ENCODE results near the gene CPSF3. TPM values are rescaled to one million over a fixed set of nuclear protein-coding genes. Genes with fewer than 3 reads are reported as not detected.

Gene CPSF3
- total and polyA plus RNA-seq, 2 of the 8 experiments (the other 6 are each of a cell fraction or from before 2014, with no cell fraction given) = 44.5 to 93.3 TPM

DNA sequence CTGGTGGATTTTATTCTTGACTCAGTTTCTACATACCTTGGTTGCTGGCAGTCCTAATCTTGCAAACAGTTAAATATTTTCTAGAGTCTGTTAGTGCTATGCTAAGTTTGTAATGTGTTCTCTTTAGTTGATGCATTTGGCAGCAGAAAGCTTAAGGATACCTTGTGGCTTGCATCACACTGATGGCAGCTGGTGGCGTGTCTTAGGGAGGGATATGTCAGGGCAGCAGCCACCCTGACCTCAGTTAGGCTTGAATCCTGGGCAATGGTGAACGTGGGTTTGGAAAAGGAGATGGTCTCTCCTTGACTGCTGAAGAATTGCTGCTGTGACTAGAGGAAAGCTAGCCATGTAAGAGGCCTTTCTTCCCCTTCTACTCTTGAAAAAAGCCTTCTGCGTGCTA lies 55.1 kb downstream of the CPSF3 start:
- peaks cover 0 to 3% (median under 1%) of the 10 kb centered on the region in 4 experiments; a peak in 1 of 7 replicates for H3K4me1 ChIP-seq (replicated peaks in 1 of 4; ENCODE audit: control insufficient read depth in 3 of 4, insufficient read depth in 4 of 4, low read length in 3 of 4)
- DNase-seq (ENCODE audit: low read depth in 1 of 2, low spot score in 2 of 2) = no peak
- H3K4me2 ChIP-seq (ENCODE audit: insufficient read depth in 1 of 2, low read depth in 2 of 2, low read length in 2 of 2) = no peak overlapping the region
- no peaks in the 10 kb centered on the region for H3K79me2 ChIP-seq (ENCODE audit: control insufficient read depth in 1 of 2, insufficient read depth in 2 of 2, low read length in 2 of 2)
- no peak overlapping the region for H2BK120ac ChIP-seq (replicated peaks; ENCODE audit: low read depth, low read length)
- H3K9me3 ChIP-seq (ENCODE audit: insufficient read depth in 2 of 2, low read depth in 1 of 2, low read length in 1 of 2) = peaks cover 5% of the 10 kb centered on the region in 2 experiments; a peak in 3 of 4 replicates
- H3K18ac ChIP-seq (ENCODE audit: extremely low read depth, low read length) = no peak overlapping the region
- H3K4ac ChIP-seq (replicated peaks; ENCODE audit: insufficient read length, low read depth, low read length) = no peak overlapping the region
- ChIA-PET CTCF (ENCODE audit: partially characterized antibody) (no interaction called here), POLR2A (ENCODE audit: partially characterized antibody) (interaction anchor here (1.5 kb wide), 1 partner anchor 12 kb away, joined by 6 read pairs; no protein-coding TSS in a partner anchor)
- no peak overlapping the region for H2BK12ac ChIP-seq (ENCODE audit: low read depth, low read length)
- no peak overlapping the region for H3K4me3 ChIP-seq (ENCODE audit: extremely low read depth in 1 of 4, insufficient read depth in 2 of 4, low read depth in 3 of 4, low read length in 4 of 4)
- no peak overlapping the region for H3K23ac ChIP-seq (ENCODE audit: insufficient read length)
- 79% methylated on average over 3 of the region's 3 CpGs; no CpG with 5 or more reads in 1 of the 2 experiments for WGBS, 2 experiments (ENCODE audit: extremely low coverage in 1 of 2, insufficient coverage in 1 of 2, insufficient read length in 1 of 2, insufficient replicate concordance in 2 of 2, low coverage in 1 of 2, low lambda C conversion rate in 2 of 2, missing lambda C conversion rate in 1 of 2)
- H4K20me1 ChIP-seq (replicated peaks in 1 of 2; ENCODE audit: control insufficient read depth in 1 of 2, insufficient read depth in 2 of 2, low read length in 2 of 2) = no peaks in the 10 kb centered on the region
- no peak overlapping the region for H4K8ac ChIP-seq (ENCODE audit: extremely low read depth, insufficient read depth, low read length)
- peaks cover 11% of the 10 kb centered on the region for H3K23me2 ChIP-seq (ENCODE audit: low read depth, low read length)
- no peak overlapping the region for H4K91ac ChIP-seq (replicated peaks; ENCODE audit: insufficient read length, low read length)
- no peak overlapping the region for H3K14ac ChIP-seq (ENCODE audit: insufficient read length)
- 0 out of 7 replicates have a peak overlapping the region, but pooled peaks of 1 of the 4 experiments have one; percentile 9 for H3K9ac ChIP-seq (replicated peaks in 1 of 4; ENCODE audit: extremely low read depth in 1 of 4, low read depth in 3 of 4, low read length in 3 of 4)
- H3K79me1 ChIP-seq (ENCODE audit: low read depth, low read length) = no peaks in the 10 kb centered on the region
- no peak for TF ChIP-seq PHF8 (conservative IDR thresholded peaks at IDR 0.05; ENCODE audit: low read depth, low read length)
- TF ChIP-seq ASH2L (IDR thresholded peaks at IDR 0.05; ENCODE audit: low read length) = no peak
- TF ChIP-seq, protein P1, sequence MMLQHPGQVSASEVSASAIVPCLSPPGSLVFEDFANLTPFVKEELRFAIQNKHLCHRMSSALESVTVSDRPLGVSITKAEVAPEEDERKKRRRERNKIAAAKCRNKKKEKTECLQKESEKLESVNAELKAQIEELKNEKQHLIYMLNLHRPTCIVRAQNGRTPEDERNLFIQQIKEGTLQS (IDR thresholded peaks at IDR 0.05; ENCODE audit: insufficient read depth, low read depth, low read length) = no peak
- no peak for TF ChIP-seq KDM1A (IDR thresholded peaks at IDR 0.05; ENCODE audit: borderline replicate concordance, low read length)
- no peak overlapping the region for H2AFZ ChIP-seq (ENCODE audit: low read length)
- peaks cover 0 to 2% (median 0%) of the 10 kb centered on the region in 4 experiments; a peak in 2 of 7 replicates for H3K27me3 ChIP-seq (replicated peaks in 1 of 4; ENCODE audit: control insufficient read depth in 3 of 4, extremely low read depth in 1 of 4, insufficient read depth in 3 of 4, low read length in 3 of 4)
- FAIRE-seq = no peak
- H2BK15ac ChIP-seq (ENCODE audit: low read length) = no peak overlapping the region
- H3K36me3 ChIP-seq (ENCODE audit: control insufficient read depth in 2 of 4, insufficient read depth in 4 of 4, low read length in 3 of 4) = peaks cover 0 to 6% (median 1%) of the 10 kb centered on the region in 4 experiments; a peak in 2 of 8 replicates
- no peak overlapping the region for H3K27ac ChIP-seq (ENCODE audit: low read depth, low read length)
- no peak overlapping the region for H2BK20ac ChIP-seq (ENCODE audit: low read length)
- 0 out of 2 replicates have a peak overlapping the region, but pooled peaks have one; percentile 14 for H2BK5ac ChIP-seq (ENCODE audit: low read depth, low read length)
- no peak overlapping the region; the same call in 1 of the 2 replicates for H2AK5ac ChIP-seq (ENCODE audit: low read depth, low read length)
- H3K56ac ChIP-seq (replicated peaks; ENCODE audit: insufficient read length, low read depth, low read length) = no peak overlapping the region
- no peak overlapping the region for H4K5ac ChIP-seq (ENCODE audit: insufficient read length, low read depth, low read length)
